Stimulated activated CD8-positive, alpha-beta memory T cell treated with anti-CD3 and anti-CD28 coated beads, Interleukin-2, amount 100 ng/mL, for 48 hours (primary cell): ENCODE results near the gene EDARADD.
"Not testable (repeated sequence)": the region's sequence is repeated elsewhere in the genome, so short reads cannot be mapped to it uniquely, and the experiment has no call there.

ENCODE experiments used
- DNase-seq, 2 donors: peaks; one replicate each; pipeline ENCODE4 v3.0.0-alpha.2; 2020; ENCODE audit warnings: low read depth in 2 of 2

Gene EDARADD

GRCh38 chr1:236393681-236394481, at the start of gene EDARADD:
Gene EDARADD (plus strand): TSS chr1:236394286. CDS start chr1:236394445, 159 bp downstream.
- no peak for DNase-seq

- DNase-seq, result no peak
Observed at GRCh38 chr1:236345728-236346127, 48.4 kb upstream of the EDARADD start.

DNA sequence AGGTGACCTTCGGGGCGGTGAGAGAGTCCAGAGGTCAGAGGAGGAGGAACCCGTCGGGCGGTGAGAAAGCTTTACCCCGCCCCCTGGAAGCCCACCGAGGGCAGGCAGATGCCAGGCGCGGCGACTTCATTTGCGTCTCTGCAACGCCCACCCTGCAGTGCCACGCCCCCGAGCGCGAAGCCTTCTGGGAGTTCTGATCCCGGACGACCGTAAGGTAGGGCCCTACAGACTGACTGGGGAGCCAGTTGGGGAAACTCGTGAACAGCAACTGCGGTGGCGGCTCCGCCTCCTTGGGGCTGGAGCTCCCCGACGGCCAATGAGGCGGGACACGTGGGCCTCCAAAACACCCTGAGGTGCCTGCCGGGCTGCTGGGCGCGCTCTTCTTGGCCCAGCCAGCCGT, 46.0 kb upstream of the EDARADD start:
- DNase-seq, result no peak

GRCh38 chr1:236350308-236350707, 43.8 kb upstream of the EDARADD start:
- no peak for DNase-seq

DNA sequence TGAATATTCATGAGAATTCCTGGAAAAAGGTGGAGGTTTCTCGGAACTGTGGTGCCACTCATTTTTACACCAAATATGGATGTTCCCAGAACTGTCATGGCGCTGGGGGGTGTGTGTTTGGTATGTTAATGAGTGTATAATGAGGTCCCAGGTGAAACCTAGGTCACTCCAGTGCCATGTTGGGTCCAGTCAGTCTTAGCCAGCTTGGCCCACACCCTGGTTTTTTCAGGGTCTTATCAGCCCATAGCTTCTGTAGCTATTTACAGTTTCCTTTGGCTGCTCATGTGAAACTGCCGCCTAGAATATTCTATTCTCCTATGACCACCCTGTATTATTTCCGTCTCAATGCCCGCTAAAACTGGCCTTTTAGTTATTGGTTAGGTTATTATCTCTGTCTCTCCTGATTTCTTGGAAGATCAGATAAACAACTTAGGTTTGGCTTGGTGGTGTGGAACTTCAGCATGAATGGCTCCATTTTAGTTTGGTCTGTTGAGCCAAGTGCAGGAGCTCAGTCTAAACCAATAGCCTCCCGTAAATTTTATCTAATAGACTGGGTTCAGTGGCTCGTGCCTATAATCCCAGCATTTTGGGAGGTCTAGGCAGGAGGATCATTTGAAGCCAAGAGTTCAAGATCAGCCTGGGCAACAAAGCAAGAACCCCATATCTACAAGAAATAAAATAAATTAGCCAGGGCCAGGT, 42.1 kb upstream of the EDARADD start:
- no peak for DNase-seq

GRCh38 chr1:236352747-236353146, 41.3 kb upstream of the EDARADD start:
- DNase-seq, result not testable (repeated sequence)

GRCh38 chr1:236353813-236354212, 40.3 kb upstream of the EDARADD start:
- no peak for DNase-seq

DNA sequence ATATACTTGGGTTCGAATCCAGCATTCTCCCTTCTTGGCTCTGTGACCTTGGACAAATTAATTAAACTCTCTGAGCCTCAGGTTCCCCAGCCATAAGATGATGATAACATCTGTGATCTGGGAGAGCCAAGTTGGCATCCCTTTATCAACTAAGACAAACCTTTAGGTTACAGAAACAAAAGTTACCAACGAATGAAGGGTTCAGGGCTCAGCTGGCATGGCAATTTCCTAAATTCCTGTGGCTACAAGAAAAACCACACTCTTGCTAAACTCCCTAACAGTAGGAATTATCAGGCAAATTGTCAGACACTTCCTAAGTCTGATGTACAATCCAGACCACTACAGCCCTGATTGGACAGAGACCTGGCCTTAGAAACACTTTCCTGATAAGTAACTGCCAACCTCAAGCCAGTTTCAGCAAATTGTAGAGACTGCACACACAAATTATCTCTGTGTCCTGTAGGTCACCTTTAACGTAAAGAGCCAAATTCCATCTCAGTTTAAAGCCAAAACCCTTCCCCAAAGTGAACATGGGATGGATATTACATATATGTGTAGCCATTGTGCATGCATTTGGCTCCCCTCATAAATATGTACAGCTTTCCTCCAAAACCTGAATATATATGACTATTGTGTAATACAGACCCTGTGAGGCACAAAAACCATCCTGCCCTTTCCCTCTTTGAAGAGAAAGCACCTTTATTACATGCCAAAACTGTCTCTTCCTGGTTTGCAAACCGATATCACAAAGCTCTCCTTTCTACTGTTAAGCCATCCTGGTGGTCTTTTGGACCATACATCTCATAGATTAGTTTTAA, 39.5 kb upstream of the EDARADD start:
- no peak for DNase-seq

GRCh38 chr1:236356141-236356540, 37.9 kb upstream of the EDARADD start:
- no peak for DNase-seq

GRCh38 chr1:236361909-236362590, 32.0 kb upstream of the EDARADD start:
- no peak for DNase-seq

- DNase-seq, result no peak
Observed at GRCh38 chr1:236363237-236363636, 30.8 kb upstream of the EDARADD start.

GRCh38 chr1:236365999-236366570, 28.0 kb upstream of the EDARADD start:
- no peak for DNase-seq

- DNase-seq, result not testable (repeated sequence)
Observed at GRCh38 chr1:236366681-236367080, 27.4 kb upstream of the EDARADD start.

- no peak for DNase-seq
Observed at GRCh38 chr1:236370420-236370819, 23.7 kb upstream of the EDARADD start.

DNA sequence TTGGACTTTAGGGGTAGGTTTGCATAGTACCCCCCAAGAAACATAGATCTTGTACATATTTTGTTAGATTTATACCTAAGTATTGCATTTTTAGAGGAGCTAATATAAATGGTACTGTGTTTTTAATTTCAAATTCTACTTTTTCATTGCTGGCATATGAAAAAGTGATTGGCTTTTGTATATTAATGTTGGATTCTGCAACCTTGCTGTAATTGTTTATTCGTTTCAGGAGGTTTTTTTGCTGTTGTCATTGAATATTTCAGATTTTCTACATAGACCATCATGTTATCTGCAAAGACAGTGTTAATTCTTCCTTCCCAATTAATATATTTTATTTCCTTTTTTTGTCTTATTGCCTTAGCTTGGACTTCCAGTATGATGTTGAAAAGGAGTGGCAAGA, 23.0 kb upstream of the EDARADD start:
- DNase-seq, result no peak

- DNase-seq, result no peak
Observed at GRCh38 chr1:236377832-236378535, 16.1 kb upstream of the EDARADD start.

GRCh38 chr1:236381565-236382158, 12.4 kb upstream of the EDARADD start:
- no peak for DNase-seq

- no peak for DNase-seq
Observed at GRCh38 chr1:236388332-236388731, 5.8 kb upstream of the EDARADD start.

DNA sequence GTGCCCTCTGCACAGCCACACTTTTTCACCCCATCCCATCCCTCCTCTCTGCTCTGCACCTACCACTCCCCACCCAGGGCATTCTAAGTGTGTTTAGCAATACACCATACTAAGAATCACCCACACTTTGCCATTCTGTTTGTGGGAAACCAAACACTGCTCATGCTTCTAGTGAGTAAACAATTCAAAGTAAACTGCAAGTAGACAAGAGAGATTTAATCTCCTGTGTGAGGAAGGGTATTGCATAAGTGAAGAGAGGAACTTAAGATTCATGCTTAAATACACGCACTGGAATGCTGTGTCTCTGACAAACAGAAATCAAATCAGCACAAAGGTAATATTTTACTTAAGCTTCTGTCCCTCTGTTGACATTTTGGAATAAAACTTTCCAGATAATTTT, 4.8 kb upstream of the EDARADD start:
- no peak for DNase-seq

- DNase-seq, result no peak
Observed at GRCh38 chr1:236391008-236391407, 3.1 kb upstream of the EDARADD start.
